Fibroblast of villous mesenchyme (primary cell): ENCODE data around the gene PAPPA2. TPM values are rescaled to one million over a fixed set of nuclear protein-coding genes. Genes with fewer than 3 reads are reported as not detected.

Source experiments
- DNase-seq: peaks from one replicate; pipeline ENCODE4 v3.0.0-alpha.2; 2010; ENCODE audit warnings: low read depth
- H3K4me3 ChIP-seq: 2 replicates; pipeline ENCODE4 v1.5.1; 2011; ENCODE audit warnings: low read depth, mild to moderate bottlenecking, low read length
- CTCF ChIP-seq: IDR thresholded peaks from 2 replicates; pipeline ENCODE4 v1.5.1; 2012; ENCODE audit warnings: low read depth, mild to moderate bottlenecking, low read length; ENCODE audit not compliant: insufficient read depth
- total RNA-seq: library from RNA; depleted of rRNA; stranded (reverse); fragments of >200 nt; gene quantifications from 2 replicates; pipeline ENCODE4 v1.2.3, GENCODE V29; 2012

PAPPA2 gene
- total RNA-seq, 1 donor, result 1.3 TPM

GRCh38 chr1:176536588-176536987, 73.6 kb downstream of the PAPPA2 start:
- DNase-seq, result no peak
- no peak overlapping the region for H3K4me3 ChIP-seq
- no peak for TF ChIP-seq CTCF

GRCh38 chr1:176539018-176539417, 76.0 kb downstream of the PAPPA2 start:
- DNase-seq, result no peak
- TF ChIP-seq CTCF, result no peak
- H3K4me3 ChIP-seq, result no peak overlapping the region

GRCh38 chr1:176540428-176540827, 77.5 kb downstream of the PAPPA2 start:
- no peak overlapping the region for H3K4me3 ChIP-seq
- TF ChIP-seq CTCF, result no peak
- no peak for DNase-seq

GRCh38 chr1:176541663-176542062, 78.7 kb downstream of the PAPPA2 start:
- no peak for DNase-seq
- TF ChIP-seq CTCF, result no peak
- no peak overlapping the region for H3K4me3 ChIP-seq

- H3K4me3 ChIP-seq, result no peak overlapping the region
- TF ChIP-seq CTCF, result no peak
- no peak for DNase-seq
These were observed 79.4 kb downstream of the PAPPA2 start for GRCh38 chr1:176542352-176542751.

GRCh38 chr1:176543360-176544129, 80.6 kb downstream of the PAPPA2 start:
- TF ChIP-seq CTCF, result no peak
- no peak overlapping the region for H3K4me3 ChIP-seq

GRCh38 chr1:176545034-176545639, 82.2 kb downstream of the PAPPA2 start:
- H3K4me3 ChIP-seq, result no peak overlapping the region
- DNase-seq, result no peak
- TF ChIP-seq CTCF, result no peak

More at GRCh38 chr1:176543360-176544129, 80.6 kb downstream of the PAPPA2 start:
- no peak for DNase-seq
